ENCODE measurements around the gene PHGDH.
A peak's percentile ranks its signal among the peaks of the same experiment; 100 is the strongest.

The PHGDH gene

GRCh38 chr1:119714583-119714982 is 2.8 kb downstream of the PHGDH start:
- TF ChIP-seq, protein P1, sequence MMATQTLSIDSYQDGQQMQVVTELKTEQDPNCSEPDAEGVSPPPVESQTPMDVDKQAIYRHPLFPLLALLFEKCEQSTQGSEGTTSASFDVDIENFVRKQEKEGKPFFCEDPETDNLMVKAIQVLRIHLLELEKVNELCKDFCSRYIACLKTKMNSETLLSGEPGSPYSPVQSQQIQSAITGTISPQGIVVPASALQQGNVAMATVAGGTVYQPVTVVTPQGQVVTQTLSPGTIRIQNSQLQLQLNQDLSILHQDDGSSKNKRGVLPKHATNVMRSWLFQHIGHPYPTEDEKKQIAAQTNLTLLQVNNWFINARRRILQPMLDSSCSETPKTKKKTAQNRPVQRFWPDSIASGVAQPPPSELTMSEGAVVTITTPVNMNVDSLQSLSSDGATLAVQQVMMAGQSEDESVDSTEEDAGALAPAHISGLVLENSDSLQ (IDR thresholded peaks at IDR 0.05) = peak; percentile 86
- no peak for TF ChIP-seq ZNF384 (IDR thresholded peaks at IDR 0.05)
- DNase-seq (ENCODE audit: extremely low spot score) = no peak
- POLR2A ChIA-PET = interaction anchor here (0.8 to 2.6 kb wide), 6 partner anchors 10 to 66 kb away, joined by 3 to 7 read pairs (median 3); partner anchors contain the start of gene ZNF697
- CTCF ChIA-PET = interaction anchor here (1.3 kb wide), 1 partner anchor 94 kb away, joined by 4 read pairs; no protein-coding TSS in a partner anchor

GRCh38 chr1:119715542-119715941 is 3.8 kb downstream of the PHGDH start:
- TF ChIP-seq, protein P1 (IDR thresholded peaks at IDR 0.05) = peak; percentile 95
- TF ChIP-seq ZNF384 (IDR thresholded peaks at IDR 0.05) (no peak), FOXK2 (IDR thresholded peaks at IDR 0.05) (no peak), NFRKB (IDR thresholded peaks at IDR 0.05) (no peak), SUZ12 (IDR thresholded peaks at IDR 0.05) (no peak), TARDBP (IDR thresholded peaks at IDR 0.05) (no peak), LEF1 (IDR thresholded peaks at IDR 0.05; ENCODE audit: borderline replicate concordance) (no peak), BHLHE40 (IDR thresholded peaks at IDR 0.05; ENCODE audit: borderline replicate concordance) (no peak), L3MBTL2 (conservative IDR thresholded peaks at IDR 0.05) (peak; percentile 36; the same call in 1 of the 2 replicates), SP1 (IDR thresholded peaks at IDR 0.05) (no peak)
- DNase-seq (ENCODE audit: extremely low spot score) = peak; percentile 69
- ChIA-PET CTCF (interaction anchor here (0.6 to 1.3 kb wide), 3 partner anchors 41 to 93 kb away, joined by 3 to 4 read pairs (median 4); no protein-coding TSS in a partner anchor), POLR2A (interaction anchor here (2.6 kb wide), 1 partner anchor 13 kb away, joined by 7 read pairs; no protein-coding TSS in a partner anchor)

- DNase-seq (ENCODE audit: extremely low spot score) = no peak
- CTCF ChIA-PET = no interaction called here
- POLR2A ChIA-PET = no interaction called here
- no peak for TF ChIP-seq SUZ12 (IDR thresholded peaks at IDR 0.05)
- TF ChIP-seq BHLHE40 (IDR thresholded peaks at IDR 0.05; ENCODE audit: borderline replicate concordance) = no peak
- TF ChIP-seq ELF4 (IDR thresholded peaks at IDR 0.05) = no peak
- no peak for TF ChIP-seq CTBP1 (IDR thresholded peaks at IDR 0.05; ENCODE audit: borderline replicate concordance)
- no peak for TF ChIP-seq HDGF (IDR thresholded peaks at IDR 0.05; ENCODE audit: borderline replicate concordance)
- no peak for TF ChIP-seq FOXM1 (IDR thresholded peaks at IDR 0.05; ENCODE audit: borderline replicate concordance)
- TF ChIP-seq SP1 (IDR thresholded peaks at IDR 0.05) = no peak
- TF ChIP-seq NFRKB (IDR thresholded peaks at IDR 0.05) = no peak
- no peak for TF ChIP-seq FOXK2 (IDR thresholded peaks at IDR 0.05)
- no peak for TF ChIP-seq FOXA1 (IDR thresholded peaks at IDR 0.05)
- TF ChIP-seq, protein P1 (IDR thresholded peaks at IDR 0.05) = no peak
- no peak for TF ChIP-seq TARDBP (IDR thresholded peaks at IDR 0.05)
- no peak for TF ChIP-seq ARNT (IDR thresholded peaks at IDR 0.05)
- no peak for TF ChIP-seq L3MBTL2 (conservative IDR thresholded peaks at IDR 0.05)
- TF ChIP-seq ZNF384 (IDR thresholded peaks at IDR 0.05) = no peak
- TF ChIP-seq LEF1 (IDR thresholded peaks at IDR 0.05; ENCODE audit: borderline replicate concordance) = no peak
Observed at GRCh38 chr1:119718409-119718808, 6.7 kb downstream of the PHGDH start.

DNA sequence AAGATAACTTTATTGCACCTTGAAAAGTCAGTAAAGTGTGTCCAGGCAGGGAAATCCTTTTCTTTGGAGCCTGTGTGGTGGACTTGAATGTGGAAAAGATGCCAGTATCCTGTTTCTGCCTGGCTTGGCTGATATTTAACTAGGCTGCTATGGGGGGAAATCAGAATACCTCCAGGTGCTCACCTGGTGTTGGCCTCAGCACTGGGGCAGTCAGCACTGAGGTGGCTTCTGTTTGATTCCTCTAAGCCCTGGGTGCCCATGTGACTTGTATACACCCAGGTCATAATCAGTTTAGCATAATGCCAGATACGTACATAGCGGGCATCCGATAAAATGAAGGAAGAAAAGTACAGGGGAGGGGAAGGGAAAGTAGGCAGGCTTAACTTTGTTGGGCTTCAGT is 7.2 kb downstream of the PHGDH start:
- DNase-seq (ENCODE audit: extremely low spot score) = no peak
- TF ChIP-seq ARNT (IDR thresholded peaks at IDR 0.05) (no peak), NFRKB (IDR thresholded peaks at IDR 0.05) (no peak), ZNF384 (IDR thresholded peaks at IDR 0.05) (no peak), SUZ12 (IDR thresholded peaks at IDR 0.05) (no peak), FOXK2 (IDR thresholded peaks at IDR 0.05) (no peak), TARDBP (IDR thresholded peaks at IDR 0.05) (no peak), FOXA1 (IDR thresholded peaks at IDR 0.05) (no peak), HDGF (IDR thresholded peaks at IDR 0.05; ENCODE audit: borderline replicate concordance) (no peak), ELF4 (IDR thresholded peaks at IDR 0.05) (no peak), BHLHE40 (IDR thresholded peaks at IDR 0.05; ENCODE audit: borderline replicate concordance) (no peak), CTBP1 (IDR thresholded peaks at IDR 0.05; ENCODE audit: borderline replicate concordance) (no peak), FOXM1 (IDR thresholded peaks at IDR 0.05; ENCODE audit: borderline replicate concordance) (no peak), SP1 (IDR thresholded peaks at IDR 0.05) (no peak)
- TF ChIP-seq, protein P1 (IDR thresholded peaks at IDR 0.05) = no peak
- POLR2A ChIA-PET = no interaction called here
- CTCF ChIA-PET = no interaction called here

GRCh38 chr1:119720866-119721440 is 9.2 kb downstream of the PHGDH start:
- ChIA-PET CTCF (no interaction called here), POLR2A (interaction anchor here (0.8 kb wide), 1 partner anchor 9 kb away, joined by 5 read pairs; the partner anchor contains the start of gene PHGDH)
- no peak for DNase-seq (ENCODE audit: extremely low spot score)
- no peak for TF ChIP-seq TARDBP (IDR thresholded peaks at IDR 0.05)
- no peak for TF ChIP-seq ZNF384 (IDR thresholded peaks at IDR 0.05)
- no peak for TF ChIP-seq FOXM1 (IDR thresholded peaks at IDR 0.05; ENCODE audit: borderline replicate concordance)
- TF ChIP-seq FOXA1 (IDR thresholded peaks at IDR 0.05) = no peak
- TF ChIP-seq BHLHE40 (IDR thresholded peaks at IDR 0.05; ENCODE audit: borderline replicate concordance) = no peak
- no peak for TF ChIP-seq HDGF (IDR thresholded peaks at IDR 0.05; ENCODE audit: borderline replicate concordance)
- TF ChIP-seq NFRKB (IDR thresholded peaks at IDR 0.05) = no peak
- TF ChIP-seq LEF1 (IDR thresholded peaks at IDR 0.05; ENCODE audit: borderline replicate concordance) = no peak
- no peak for TF ChIP-seq L3MBTL2 (conservative IDR thresholded peaks at IDR 0.05)
- no peak for TF ChIP-seq ARNT (IDR thresholded peaks at IDR 0.05)
- TF ChIP-seq SUZ12 (IDR thresholded peaks at IDR 0.05) = no peak
- TF ChIP-seq SP1 (IDR thresholded peaks at IDR 0.05) = no peak
- no peak for TF ChIP-seq ELF4 (IDR thresholded peaks at IDR 0.05)
- TF ChIP-seq, protein P1 (IDR thresholded peaks at IDR 0.05) = no peak
- TF ChIP-seq CTBP1 (IDR thresholded peaks at IDR 0.05; ENCODE audit: borderline replicate concordance) = no peak
- TF ChIP-seq FOXK2 (IDR thresholded peaks at IDR 0.05) = no peak
